Activated CD4-positive, CD25-positive, alpha-beta regulatory T cell treated with anti-CD3 and anti-CD28 coated beads, Interleukin-2, amount 50 U/mL, for 24 hours (primary cell): Measurements from ENCODE around the gene OTP.
"Not testable (repeated sequence)": the region's sequence is repeated elsewhere in the genome, so short reads cannot be mapped to it uniquely, and the experiment has no call there.

Experiments
- ATAC-seq, 2 donors: fragments of 150-1000 bp; cut with Tn5 transposase; one replicate each; pipeline ENCODE4 v1.10.0; 2021; ENCODE audit warnings: mild to moderate bottlenecking in 1 of 2, moderate library complexity in 1 of 2

OTP gene

DNA sequence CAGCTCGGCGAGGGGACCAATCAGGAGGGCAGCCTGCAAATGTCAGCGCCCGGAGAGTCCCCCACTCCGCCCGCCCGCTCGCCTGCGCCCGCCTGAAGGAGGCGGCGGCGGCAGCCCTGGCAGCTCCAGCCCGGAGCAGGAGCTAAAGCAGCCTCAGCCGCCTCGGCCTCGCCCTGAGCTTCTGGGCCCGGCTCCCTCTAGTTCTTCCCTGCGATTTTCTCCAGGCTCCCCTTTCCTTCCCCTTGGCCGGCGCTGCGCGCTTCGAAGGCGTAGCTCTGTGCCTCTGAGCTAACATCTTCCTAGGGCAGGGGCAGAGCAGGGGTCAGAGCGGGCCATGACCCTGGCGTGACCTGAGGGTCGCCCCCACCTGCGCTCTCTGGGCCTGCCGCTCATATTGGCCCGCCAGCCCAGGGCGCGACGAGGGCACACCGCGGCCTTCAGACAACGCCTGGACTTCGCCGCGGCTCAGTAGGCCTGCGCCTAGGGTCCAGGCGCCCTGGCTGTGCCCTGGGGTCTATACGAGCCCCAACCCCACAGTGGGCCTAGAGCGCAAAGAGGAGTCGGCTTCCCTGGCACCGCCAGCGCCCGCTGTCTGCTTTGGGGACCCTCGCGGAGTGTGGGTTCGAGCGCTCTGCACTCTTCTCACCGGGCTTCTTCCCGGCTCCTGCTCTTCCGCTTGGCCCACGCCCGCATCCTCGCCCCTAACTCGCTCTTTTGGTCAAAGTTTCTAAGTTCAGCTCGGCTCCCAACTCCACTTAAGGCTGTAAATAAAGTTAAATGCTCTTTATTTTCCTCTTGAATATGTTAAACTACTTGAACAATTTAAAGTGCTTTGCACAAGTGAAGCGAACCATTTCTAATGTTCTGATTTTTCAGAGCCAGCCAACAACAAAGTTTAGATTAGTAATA is 504 bp upstream of the OTP start:
- ATAC-seq: no peak

- no peak for ATAC-seq
Observed at GRCh38 chr5:77637170-77637997, 1.1 kb downstream of the OTP start.

DNA sequence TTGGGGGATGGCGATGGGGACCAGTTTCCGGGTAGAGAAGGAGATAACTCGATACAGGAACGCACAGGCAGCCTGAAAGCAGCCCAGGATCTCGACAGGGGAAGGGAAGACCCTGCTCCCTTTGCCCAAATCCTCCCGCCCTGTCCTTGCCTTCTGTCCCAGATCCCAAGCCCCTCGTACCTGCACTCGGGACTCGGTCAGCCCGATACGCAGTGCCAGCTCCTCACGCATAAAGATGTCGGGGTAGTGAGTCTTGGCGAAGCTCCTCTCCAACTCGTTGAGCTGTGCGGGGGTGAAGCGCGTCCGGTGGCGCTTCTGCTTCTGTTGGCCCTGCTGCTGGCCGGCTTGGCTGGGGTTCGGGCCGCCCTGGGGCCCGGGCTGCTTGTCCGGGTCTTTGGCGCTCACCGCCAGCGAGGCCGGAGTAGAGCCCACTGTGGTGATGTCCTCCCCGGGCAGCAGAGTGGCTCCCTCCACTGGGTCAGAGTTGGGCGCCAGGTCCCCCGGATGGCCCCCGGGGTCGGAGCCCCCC is 1.8 kb downstream of the OTP start:
- ATAC-seq: no peak

- no peak for ATAC-seq
Observed at GRCh38 chr5:77635917-77636640, 2.4 kb downstream of the OTP start.

- ATAC-seq: no peak
Observed at GRCh38 chr5:77635067-77635916, 3.2 kb downstream of the OTP start.

- no peak for ATAC-seq
Observed at GRCh38 chr5:77633709-77634108, 4.8 kb downstream of the OTP start.

DNA sequence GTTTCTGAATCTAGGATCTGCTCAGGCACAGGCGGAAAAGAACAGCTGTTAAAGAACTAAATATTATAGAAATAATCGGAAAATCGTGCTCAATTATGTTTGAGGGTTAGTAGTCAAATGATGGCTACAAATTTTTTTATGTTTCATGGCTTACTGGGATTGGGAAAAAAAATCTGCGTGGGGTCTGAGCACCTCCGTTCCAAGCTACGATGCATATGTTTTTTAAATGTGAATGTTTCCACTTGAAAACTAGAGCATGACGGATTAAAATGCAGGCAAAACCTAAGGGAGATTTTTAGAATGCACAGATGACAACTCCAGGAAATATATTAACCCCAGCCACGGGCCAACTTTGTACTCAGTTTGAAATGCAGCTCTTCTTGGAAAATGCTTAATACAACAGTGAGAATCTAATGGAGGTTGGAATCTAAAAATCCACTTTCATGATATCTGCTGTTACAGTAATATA is 5.3 kb downstream of the OTP start:
- no peak for ATAC-seq

- ATAC-seq: no peak
Observed at GRCh38 chr5:77632526-77633206, 5.8 kb downstream of the OTP start.

DNA sequence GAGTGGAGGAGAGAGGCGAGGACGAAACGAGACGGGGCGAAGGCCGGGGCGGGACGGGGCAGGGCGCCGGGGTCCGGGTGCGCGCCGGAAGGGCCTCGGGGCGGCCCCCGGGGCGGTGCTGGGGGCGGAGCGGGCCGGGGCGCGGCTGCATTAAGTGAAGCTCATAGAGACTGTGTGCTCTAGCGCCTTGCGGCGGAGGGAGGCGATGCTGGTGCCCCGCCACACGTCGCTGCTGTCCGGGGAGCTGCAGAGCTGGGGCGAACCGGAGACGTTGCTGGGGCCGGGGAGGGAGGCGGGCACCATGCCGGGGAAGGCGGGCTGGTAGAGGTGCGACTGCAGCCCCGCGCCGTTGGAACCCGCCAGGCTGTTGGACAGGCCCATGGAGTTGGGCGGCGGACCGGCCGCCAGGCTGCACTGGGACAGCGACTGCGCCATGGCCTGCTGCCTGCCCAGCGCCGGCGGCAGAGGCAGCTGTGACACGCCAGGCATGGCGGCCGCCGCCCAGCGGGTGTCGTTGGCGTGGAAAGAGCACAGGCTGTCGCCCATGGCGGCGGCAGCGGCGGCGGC is 8.3 kb downstream of the OTP start:
- ATAC-seq: peak; percentile 73 to 83

DNA sequence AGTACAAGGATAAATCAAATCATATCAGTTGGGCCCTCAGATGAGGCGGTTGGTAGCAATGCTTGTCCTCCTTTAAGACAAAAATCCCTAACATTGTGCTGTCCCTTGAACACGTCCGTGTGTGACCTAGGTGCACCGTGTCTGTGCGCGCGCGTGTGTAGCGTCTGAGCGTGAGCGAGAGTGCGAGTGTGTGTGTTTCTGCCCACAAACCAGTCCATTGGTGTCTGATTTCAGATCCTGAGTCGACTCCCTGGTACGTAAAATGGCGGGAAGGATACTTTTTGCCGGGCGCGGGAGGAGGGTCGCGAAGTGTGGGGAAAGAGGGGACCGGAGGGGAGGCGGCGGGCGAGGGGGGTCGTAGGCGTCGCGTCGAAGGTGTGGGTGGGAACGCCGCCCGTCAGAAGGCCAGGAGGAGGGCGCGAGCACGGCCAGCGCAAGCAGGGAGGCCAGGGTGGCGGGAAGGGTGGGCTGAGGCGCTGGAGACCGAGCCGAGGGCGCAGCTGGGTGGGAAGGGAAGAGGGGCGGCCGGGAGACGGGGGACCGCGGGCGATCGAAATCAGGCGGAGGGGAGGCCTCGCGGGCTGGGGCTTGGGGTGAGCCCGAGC is 8.9 kb downstream of the OTP start:
- ATAC-seq: no peak

DNA sequence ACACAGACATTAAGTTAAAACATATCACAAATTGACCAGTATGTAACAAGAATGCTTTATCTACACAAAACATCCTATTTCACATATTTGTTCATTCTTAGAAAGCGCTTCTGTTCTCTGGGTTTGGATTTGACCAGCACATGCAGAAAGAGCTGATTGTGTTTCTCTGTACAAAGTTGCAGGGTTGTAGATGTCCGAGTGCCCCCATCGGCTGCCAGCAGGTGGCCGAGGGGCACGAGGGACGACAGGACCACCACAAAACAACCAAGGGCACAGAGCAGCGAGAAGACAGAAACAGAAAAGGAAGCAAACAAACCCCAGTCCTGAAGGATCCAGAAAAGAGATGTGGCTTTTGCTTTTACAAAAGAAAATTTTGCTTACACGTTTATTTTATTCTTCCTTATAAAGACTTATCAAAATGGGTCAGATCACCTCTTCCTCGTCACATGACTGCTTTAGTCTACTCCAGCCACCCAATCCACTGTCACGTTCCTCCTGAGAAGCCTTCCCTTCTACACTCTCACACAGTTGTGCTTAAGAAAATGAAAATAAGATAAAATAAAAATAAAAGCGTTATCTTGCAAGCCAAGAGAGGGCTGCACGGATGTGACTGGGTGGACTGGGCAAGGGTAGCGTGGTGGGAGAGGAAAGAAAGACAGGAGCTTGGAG is 9.5 kb downstream of the OTP start:
- no peak for ATAC-seq

- ATAC-seq: no peak
Observed at GRCh38 chr5:77627869-77628674, 10.4 kb downstream of the OTP start.

DNA sequence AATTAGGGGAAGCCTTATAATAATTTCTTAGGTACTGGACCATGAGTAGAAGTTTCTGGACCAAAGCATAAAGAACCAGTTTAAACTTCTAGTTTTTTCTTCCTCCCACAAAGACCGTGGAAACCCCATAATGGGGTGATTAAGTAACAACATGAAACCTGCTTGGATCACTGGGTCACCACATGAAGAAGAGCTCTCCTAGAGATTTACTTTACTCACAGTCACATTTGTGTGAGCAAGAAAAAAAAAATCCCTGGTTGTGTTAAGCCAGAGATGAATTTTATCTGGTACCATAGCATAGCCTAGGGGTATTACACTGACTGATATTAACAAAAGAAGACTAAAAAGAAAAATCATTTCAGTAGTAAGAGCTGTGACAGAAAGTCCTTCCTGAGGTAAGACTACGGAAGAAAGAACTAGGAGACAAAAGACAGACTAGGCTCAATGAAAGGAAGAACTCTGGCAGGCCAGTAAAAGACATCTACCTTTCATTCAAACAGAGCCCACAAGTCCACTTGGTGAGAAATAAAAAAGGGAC is 15.2 kb downstream of the OTP start:
- ATAC-seq: no peak

GRCh38 chr5:77621440-77621839 is 17.1 kb downstream of the OTP start:
- no peak for ATAC-seq

GRCh38 chr5:77620405-77620804 is 18.1 kb downstream of the OTP start:
- ATAC-seq: no peak

- no peak for ATAC-seq
Observed at GRCh38 chr5:77616920-77617319, 21.6 kb downstream of the OTP start.

GRCh38 chr5:77608927-77609326 is 29.6 kb downstream of the OTP start:
- not testable (repeated sequence) for ATAC-seq

- no peak for ATAC-seq
Observed at GRCh38 chr5:77607324-77607723, 31.2 kb downstream of the OTP start.

- ATAC-seq: no peak
Observed at GRCh38 chr5:77606279-77606678, 32.2 kb downstream of the OTP start.
